NCI-H526 (cell line): ENCODE data around the gene KRT79.
"Not testable (repeated sequence)": the region's sequence is repeated elsewhere in the genome, so short reads cannot be mapped to it uniquely, and the experiment has no call there.

Experiments
- DNase-seq, 2 experiments: peaks; one replicate each; lab custom pipeline; 2025; lab: John Stamatoyannopoulos, UW

The KRT79 gene

GRCh38 chr12:52833922-52834726 is at the start of gene KRT79:
TSS of gene KRT79 (minus strand) at chr12:52834311. CDS start at chr12:52834260, 51 bp downstream.
- DNase-seq, result no peak

GRCh38 chr12:52880499-52880898 is 46.4 kb upstream of the KRT79 start:
- not testable (repeated sequence) for DNase-seq

- DNase-seq, result peak; percentile 92 to 96
Observed at GRCh38 chr12:52879394-52880351, 45.6 kb upstream of the KRT79 start.

GRCh38 chr12:52878507-52879393 is 44.6 kb upstream of the KRT79 start:
- DNase-seq, result peak in 1 of 2 experiments; percentile 20

GRCh38 chr12:52877242-52877641 is 43.1 kb upstream of the KRT79 start:
- DNase-seq, result peak in 1 of 2 experiments; percentile 15

- peak in 1 of 2 experiments; percentile 24 for DNase-seq
Observed at GRCh38 chr12:52876372-52876771, 42.3 kb upstream of the KRT79 start.

- DNase-seq, result no peak
Observed at GRCh38 chr12:52874573-52875435, 40.7 kb upstream of the KRT79 start.

GRCh38 chr12:52873832-52874572 is 39.9 kb upstream of the KRT79 start:
- DNase-seq, result peak in 1 of 2 experiments; percentile 49

GRCh38 chr12:52873513-52873831 is 39.4 kb upstream of the KRT79 start:
- peak in 1 of 2 experiments; percentile 32 for DNase-seq

- DNase-seq, result peak in 1 of 2 experiments; percentile 29
Observed at GRCh38 chr12:52872644-52873389, 38.7 kb upstream of the KRT79 start.

GRCh38 chr12:52871291-52872039 is 37.4 kb upstream of the KRT79 start:
- DNase-seq, result peak in 1 of 2 experiments; percentile 35

GRCh38 chr12:52870361-52871290 is 36.5 kb upstream of the KRT79 start:
- peak; percentile 87 to 95 for DNase-seq

- DNase-seq, result no peak
Observed at GRCh38 chr12:52867642-52868041, 33.5 kb upstream of the KRT79 start.

GRCh38 chr12:52867152-52867551 is 33.0 kb upstream of the KRT79 start:
- no peak for DNase-seq

- DNase-seq, result peak; percentile 78 to 90
Observed at GRCh38 chr12:52865090-52865944, 31.2 kb upstream of the KRT79 start.

GRCh38 chr12:52862023-52862422 is 27.9 kb upstream of the KRT79 start:
- DNase-seq, result no peak
